Kidney capillary endothelial cell (primary cell): ENCODE measurements around the gene B4GALT5.
A peak's percentile ranks its signal among the peaks of the same experiment; 100 is the strongest.

Experiments used
- DNase-seq: peaks from one replicate; pipeline ENCODE4 v3.0.0-alpha.2; 2018; ENCODE audit warnings: low spot score

B4GALT5 gene

DNA sequence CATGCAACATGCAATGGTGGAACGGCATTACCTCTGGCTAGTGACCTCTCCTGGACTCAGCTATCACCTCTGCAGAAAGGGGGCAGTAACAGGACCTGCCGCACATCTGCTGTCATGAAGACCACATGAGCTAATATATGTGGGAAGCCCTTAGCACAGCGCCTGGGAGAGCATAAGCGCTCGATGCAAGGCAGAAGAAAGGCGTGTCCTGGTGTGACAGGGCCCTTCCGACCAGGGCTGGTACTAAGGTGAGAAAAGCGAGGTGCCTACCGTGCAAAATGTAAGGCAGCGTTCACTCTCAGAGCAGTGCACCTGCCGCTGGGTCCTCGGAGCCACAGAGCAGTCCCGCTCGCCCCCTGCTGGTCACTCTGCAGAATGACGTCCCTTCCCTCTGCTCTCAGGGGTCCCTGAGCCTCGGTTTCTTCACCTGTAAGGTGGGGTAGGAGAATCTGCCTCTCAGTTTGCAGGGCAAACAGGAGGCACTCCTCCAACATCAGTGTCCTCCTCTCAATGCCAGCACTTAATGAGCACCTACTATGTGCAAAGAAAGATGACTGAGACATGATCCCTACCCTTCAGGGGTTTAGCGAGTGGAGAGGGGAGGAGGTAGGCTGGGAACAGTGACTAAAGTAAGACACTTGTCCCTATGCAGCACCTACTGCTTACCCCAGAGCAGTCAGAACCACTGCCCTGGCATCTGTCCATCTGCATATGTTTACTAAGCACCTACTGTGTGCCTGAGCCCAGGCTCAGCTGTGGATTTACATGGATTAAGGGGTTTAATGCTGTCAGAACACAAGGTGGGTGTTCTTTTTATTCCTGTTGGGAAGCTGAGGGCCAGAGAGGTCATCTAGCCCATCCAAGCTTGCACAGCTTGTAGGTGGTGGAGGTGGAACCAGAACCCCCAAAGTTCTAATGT is 104.7 kb downstream of the B4GALT5 start:
- peak; percentile 34 for DNase-seq

DNA sequence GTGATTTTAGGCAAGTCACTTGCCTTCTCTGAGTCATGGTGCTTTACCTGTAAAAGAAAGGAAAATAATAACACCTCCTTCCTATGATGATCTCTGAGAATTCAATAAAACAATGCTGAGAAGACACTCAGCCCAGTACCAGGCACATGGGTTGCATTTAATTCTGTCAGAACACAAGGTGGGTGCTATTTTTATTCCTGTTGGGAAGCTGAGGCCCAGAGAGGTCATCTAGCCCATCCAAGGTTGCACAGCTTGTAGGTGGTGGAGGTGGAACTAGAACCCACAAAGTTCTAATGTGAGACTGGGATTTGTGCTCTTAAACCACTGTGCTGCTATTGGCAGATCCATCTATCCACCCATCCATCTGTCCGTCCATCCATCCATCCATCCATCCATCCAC is 106.1 kb downstream of the B4GALT5 start:
- DNase-seq = no peak

DNA sequence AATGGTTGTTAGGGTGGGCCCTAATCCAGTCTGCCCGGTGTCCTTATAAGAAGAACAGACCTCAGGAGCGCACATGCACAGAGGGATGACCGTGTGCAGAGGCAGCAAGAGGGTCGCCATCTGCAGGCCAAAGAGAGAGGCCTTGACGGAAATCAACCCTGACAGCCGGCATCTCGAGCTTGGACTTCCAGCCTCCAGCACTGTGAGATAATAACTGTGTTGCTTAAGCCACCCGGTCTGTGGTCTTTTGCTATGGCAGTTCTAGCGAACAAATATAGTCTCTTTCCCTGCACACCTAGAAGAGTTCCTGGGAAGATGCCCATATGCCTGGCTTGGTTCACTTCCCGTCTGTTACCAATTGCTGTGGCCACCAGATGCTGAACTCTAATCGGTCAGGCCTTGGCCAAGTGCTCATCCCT is 110.5 kb downstream of the B4GALT5 start:
- DNase-seq = no peak

DNA sequence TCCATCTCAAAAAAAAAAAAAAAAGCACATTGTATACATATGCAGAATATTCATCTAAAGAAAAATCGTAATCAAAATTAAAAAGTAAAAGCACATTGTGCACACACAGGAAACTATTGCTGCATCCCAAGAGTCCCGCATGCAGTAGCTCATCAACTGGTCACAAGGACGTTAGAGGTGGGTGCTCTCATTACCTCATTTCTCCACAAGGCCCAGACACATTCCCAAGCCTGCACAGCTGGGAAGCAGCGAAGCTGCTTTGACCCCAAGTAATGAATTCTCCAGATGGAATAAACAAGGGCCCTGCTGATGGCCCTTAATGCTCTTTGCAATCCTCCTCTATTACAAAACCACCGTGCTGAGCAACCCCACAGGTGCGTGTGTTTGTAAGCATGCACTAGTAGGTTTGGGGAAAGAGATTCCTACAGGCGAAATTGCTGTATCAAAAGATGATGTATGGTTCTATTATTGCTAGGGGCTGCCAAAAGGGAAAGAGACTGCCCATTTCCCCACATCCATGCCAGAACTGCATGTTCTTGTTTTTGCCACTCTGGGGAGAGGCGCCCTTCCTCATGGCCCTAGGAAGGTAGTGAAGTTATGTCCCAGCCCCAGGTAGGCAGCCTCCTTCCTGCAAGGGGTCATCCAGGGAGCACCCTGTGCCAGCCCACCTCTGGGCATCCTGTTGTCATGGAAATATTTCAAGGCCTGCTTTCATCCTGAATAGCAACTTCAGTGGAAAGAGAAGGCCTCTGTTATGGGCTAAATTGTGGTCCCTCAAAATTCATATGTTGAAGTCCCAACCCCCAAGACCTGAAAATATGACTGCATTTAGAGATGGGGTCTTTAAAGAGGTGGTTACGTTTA is 111.1 kb downstream of the B4GALT5 start:
- no peak for DNase-seq

DNA sequence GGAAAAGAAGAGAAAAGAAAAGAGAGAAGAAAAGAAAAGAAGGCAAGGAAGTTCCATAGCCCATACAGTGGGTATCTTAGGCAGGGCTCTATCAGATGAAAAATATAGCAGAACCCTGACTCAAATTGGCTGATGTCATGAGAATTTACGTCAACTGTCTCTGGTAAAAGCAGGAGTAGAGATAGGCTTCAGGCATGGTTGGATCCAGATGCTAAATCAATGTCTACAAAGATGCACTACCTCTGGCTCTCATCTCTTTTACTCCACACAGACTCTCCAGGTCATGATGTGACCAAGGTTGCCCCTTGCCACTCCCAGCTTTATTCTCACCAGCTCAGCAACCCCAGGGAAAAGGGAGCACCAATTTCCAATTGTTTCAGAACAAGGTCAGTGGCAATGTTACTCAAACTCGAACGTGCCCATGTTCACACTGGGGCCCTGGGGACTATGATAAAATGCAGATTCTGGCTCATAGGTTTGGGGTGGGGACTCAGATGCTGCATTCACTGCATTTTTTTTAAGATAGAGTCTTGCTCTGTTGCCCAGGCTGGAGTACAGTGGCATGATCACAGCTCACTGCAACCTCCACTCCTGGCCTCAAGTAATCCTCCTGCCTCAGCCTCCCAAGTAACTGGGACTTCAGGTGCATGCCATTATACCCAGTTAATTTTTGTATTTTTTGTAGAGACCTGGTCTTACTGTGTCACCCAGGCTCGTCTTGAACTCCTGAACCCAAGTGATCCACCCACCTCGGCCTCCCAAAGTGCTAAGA is 112.3 kb downstream of the B4GALT5 start:
- no peak for DNase-seq

DNA sequence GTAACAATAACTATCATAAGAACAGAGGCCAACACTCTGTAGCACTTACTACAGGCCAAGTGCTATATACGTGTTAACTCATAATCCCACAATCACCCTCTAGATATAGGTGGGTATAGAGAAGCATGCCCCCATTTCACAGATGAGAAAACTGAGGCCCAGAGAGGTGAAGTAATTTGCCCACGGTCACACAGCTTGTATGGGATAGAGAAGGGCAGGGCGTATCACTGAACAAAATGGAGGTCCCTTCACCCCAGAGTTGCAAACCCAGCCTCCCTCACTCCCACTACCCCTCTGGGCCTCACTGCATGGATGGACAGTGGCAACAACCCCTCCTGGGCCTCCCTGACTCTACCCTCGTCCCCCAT is 113.9 kb downstream of the B4GALT5 start:
- DNase-seq = no peak

DNA sequence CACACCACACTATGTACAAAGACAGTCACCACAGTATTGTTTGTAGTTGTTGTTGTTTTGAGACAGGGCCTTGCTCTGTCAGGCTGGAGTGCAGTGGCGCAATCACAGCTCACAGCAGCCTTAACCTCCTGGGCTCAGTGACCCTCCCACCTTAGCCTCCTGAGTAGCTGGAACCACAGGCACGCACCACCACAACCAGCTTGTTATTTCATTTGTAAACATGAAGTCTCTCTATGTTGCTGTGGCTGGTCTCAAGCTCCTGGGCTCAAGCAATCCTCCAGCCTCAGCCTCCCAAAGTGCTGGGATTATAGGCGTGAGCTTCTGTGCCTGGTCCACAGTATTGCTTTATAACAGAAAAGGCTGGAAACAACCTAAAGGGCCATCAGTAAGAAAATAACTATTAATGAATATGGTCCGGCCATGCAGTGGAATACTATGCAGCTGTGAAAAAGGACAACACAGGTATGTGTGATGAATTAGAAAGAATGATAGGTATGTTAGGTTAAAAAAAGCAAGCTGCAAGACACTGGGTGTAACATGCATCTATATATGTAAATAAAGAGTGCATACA is 115.8 kb downstream of the B4GALT5 start:
- DNase-seq = no peak

DNA sequence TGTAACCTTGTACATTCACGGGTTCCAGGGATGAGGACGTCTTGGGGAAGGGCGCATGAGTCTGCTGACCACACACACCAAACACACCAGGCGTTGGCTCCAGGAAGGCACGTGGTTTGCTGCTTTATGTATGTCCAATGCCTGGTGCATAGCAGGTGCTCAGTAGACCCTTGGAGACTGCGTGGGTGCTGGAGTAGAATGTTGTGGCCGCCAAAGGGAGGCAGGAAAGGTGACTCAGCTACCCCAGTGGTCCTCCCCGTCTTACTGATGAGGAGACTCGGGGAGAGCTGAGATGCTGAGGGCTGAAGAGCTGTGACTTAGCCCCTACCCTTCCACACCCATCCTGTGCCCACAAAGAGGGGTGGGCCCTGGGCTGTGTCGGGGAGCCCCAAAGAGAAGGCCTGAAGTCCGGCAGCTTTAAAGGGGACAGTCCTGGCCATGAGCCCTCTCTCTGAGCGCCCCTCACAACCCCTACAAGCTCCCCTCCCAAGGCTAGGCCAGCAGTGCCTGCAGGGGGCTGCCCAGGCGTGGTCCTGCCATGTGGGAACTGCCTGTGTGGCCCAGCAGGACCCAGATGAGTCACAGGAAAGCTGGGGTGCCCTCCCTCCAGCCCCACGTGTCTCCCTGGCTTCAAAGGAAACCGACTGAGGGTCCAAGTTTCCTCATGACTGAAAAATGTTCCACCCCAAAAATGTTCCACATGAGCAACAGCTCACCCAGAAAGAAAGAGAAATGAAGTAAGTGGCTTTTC is 117.7 kb downstream of the B4GALT5 start:
- DNase-seq = no peak

DNA sequence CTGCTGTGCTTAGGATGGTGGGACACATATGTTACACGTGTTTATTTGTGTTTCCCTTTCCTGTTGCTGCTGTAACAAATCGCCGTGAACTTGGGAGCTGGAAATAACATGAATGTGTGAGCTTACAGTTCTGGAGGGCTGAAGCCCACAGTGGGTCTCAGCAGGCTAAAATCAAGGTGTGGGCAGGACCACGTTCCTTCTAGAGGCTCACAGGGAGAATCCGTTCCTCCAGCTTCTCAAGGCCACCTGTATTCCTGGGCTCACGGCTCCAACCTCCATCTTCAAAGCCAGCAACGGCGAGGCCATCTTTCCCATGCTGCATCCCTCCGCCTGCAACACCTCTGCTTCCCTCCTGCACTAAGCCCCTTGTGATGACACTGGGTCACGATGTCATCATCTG is 118.3 kb downstream of the B4GALT5 start:
- no peak for DNase-seq

DNA sequence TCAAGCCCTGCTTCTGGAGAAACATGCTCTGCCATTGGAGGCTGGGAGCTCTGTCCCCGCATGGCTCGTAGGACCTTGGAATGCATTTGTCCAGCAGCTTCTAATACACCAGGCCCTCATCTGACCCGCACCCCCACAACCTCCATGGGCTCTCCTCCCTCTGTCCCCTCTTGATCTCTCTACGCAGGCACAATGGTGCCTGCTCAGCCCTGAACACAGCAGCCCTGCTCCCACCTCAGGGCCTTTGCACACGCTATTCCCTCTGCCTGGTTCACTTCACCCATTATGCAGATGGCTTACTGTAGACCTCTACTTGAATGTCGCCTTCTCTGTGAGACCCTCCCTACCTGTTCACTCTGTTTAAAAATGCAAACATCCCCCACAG is 118.8 kb downstream of the B4GALT5 start:
- no peak for DNase-seq

DNA sequence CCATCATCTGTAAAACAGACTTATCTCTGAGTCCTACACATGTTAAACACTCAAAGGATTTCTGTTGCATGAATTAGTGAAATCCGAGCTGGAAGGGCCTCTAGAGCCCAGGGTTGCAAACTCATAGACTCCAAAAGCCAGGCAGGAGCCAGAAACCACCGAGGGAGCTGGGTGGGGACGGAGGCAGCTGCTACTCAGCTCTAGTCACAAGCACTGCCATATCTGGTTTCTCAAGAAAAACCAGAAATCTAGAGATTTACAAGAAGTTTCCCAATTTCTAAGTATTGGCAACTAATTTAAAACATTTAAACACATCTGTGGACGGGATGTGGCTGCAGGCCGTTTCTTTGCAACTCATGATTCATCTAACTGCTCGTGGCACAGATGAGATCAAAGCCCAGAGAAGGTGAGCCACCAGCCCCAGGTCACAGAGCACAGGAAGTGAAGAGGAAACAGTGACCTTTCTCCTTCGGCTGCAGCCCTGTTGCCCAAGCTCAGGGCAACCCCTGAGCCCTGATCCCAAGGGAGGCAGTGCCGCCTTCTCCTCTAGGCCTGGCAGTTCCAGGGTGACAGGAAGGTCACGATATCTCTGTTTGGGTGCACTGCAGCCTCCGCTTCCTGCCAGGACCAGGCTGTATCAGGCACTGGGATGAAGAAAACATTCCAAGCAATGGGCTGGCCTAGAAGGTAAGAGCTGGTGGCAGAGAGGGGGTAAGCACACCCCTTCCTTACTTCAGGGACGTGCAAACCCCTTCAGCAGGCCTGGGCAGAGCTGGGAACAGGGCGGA is 119.3 kb downstream of the B4GALT5 start:
- DNase-seq = no peak

DNA sequence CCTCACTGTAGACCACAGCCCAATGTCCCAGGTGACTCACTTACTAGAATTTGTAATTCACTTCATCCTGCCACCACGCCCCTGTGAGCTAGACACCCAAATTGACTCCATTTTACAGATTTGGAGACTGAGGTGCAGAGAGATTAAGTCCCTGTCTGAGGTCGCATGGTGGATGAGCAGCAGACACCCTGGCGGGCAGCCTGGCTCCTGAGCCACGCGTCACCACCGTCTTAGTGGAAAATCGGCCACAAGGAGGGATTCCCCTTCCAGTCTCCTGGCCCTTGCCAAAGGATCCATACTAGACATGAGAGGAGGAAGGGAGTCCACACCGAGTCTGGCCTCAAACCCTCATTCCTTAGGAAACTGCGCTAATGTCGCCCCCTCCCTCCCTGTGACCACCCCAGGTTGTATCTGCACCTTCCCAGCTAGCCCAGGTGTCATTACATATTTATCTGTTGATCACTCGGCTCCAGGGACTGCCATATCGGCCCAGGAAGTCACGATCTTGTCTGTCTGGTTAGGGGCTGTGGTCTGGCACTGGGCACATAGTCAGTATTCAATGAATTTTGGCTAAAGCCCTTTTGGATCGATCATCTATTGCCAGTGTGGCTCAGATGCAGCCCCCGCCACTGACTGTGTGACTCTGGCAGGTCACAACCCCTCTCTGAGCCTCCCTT is 120.1 kb downstream of the B4GALT5 start:
- no peak for DNase-seq

DNA sequence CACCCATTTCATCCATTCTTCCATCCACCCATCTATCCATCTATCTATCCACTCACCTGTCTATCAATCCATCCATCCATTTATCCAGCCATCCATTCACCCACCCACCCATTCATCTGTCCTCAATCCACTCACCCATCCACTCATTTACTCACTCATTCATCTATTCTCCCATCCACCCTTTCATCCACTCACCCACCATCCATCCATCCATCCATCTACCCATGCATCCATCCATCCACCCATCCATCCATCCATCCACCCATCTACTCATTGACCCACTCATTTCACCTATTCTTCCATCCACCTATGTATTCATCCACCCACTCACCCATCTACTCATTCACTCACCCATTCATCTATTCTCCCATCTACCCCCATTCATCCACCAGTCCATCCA is 121.6 kb downstream of the B4GALT5 start:
- DNase-seq = no peak

DNA sequence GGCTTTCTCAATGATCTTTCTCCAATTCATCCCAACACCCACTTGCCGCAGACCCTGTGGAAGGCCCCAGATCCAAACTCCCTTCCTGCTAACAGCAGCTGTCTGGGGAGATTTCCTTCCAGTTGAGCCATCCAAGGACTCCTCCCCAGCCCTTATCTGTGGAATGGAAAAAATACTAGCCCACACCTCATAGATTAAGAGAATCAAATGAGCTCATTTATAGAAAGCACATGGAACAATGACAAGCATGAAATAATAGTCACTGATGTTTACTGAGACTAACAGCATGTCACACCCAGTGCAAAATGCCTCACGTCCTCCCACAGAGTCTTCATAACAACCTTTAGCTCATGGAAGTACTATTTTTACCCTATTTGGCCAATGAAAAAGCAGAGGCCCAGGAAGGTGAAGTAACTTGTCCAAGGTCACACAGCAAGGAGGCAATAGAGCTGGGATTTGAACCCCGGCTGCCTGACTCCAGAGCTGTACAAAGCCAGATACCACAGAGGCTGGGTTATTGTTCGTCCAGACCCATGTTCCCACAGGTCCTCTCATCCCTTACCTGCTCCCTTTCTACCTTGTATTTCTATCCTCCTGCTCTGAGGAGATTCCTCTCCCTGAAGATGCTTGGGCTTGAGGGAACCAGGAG is 122.3 kb downstream of the B4GALT5 start:
- DNase-seq = no peak

DNA sequence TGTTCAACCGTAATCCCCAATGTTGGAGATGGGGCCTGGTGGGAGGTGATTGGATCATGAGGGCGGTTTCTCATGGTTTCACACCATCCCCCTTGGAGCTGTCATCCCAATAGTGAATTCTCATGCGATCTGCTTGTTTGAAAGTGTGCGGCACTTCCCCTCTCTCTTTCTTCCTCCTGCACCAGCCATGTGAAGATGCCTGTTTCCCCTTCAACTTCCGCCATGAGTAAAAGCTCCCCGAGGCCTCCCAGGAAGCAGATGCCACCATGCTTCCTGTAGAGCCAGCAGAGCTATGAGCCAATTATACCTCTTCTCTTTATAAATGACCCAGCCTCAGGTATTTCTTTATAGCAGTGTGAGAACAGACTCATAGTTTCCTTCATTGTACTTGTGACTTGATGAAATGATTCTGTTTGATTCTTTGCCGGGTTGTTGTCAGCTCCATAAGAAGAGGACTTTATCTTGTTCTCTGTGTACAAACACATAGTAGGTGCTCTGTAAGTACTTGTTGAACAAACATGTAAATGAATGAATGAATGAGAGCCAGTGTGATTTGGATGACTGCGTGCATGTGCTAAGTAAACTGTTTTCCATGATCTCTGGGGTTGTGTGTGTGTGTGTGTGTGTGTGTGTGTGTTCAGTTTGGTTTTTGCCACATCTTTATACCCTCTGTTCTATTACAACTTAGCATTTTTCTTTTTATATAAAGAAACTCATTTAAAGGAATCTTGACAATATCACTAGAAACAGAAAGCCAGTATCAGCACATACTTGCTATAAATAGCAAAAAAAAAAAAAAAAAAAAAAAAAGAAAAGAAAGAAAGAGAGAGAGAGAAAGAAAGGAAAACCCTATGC is 123.3 kb downstream of the B4GALT5 start:
- no peak for DNase-seq

DNA sequence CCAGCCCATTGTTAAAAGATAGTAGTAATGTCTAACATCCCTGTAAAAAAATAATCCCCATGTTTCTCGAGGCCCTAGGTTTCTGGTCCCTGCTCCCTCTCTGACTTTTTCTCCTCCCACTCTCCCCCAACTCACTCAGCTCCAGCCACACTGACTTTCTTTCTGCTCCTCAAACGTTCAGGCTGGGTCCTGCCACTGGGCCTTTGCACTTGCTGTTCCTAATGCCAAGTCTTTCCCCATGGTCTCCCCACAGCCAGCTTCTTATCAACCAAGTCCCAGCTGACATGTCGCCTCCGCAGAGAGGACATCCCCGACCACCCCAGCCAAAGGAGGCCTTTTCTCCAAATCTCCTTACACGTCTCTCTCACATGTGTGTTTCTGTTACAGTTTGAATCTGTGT is 123.9 kb downstream of the B4GALT5 start:
- DNase-seq = no peak

DNA sequence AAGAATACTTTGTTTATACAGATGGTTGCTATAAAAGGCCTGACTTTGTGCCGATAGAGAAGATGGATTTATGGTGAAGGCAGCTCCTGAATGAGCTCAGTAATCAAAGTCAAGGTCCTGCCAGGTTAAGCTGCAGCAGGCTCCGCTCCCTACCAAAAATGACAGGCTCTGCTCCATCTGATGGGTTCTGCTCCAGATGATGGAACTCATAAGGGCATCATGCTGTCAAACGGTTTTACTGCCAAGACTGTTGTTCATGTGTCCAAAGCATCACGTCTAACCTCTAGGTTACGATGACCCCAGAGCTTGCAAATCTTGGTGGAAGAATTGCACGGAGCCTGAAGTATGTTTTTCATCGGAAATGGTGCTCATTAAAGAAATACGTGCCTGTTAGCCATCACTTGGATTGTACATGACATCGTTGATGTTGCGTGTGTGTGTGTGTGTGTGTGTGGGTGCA is 126.5 kb downstream of the B4GALT5 start:
- DNase-seq = no peak

DNA sequence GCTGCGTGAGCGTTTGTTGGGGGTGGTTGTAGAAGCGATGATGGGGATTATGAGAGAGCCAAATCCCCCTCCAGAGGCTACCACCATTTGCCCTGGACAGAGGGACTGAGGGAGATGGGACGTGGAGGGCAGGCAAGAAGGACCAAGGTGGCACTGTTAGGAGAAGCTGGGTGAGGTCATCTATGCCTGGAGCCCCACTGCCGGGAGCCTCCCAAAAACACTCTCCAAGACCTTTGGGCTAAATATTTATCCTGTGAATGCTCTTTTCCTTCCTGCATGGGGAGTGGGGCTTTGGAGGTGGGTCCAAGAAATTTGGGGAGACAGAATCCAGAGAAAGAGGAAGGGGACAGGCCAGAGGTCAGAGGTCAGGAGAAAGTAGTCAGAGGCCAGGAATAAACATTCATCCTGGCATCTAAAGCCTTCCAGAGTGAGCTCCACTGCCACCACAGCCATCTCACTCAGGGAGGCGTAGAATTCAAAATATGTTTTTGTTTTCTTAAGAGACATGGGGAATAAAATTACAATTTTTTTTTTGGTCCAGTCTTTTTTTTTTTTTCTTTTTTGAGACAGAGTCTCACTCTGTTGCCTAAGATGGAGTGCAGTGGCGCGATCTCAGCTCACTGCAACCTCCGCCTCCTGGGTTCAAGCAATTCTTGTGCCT is 128.0 kb downstream of the B4GALT5 start:
- DNase-seq = no peak
